ENCODE measurements around the gene CFD. TPM values are rescaled to one million over a fixed set of nuclear protein-coding genes. Genes with fewer than 3 reads are reported as not detected.
"Not testable (repeated sequence)": the region's sequence is repeated elsewhere in the genome, so short reads cannot be mapped to it uniquely, and the experiment has no call there.

The CFD gene
- total RNA-seq, 1 donor from 2014 or later: 21.5 TPM

DNA sequence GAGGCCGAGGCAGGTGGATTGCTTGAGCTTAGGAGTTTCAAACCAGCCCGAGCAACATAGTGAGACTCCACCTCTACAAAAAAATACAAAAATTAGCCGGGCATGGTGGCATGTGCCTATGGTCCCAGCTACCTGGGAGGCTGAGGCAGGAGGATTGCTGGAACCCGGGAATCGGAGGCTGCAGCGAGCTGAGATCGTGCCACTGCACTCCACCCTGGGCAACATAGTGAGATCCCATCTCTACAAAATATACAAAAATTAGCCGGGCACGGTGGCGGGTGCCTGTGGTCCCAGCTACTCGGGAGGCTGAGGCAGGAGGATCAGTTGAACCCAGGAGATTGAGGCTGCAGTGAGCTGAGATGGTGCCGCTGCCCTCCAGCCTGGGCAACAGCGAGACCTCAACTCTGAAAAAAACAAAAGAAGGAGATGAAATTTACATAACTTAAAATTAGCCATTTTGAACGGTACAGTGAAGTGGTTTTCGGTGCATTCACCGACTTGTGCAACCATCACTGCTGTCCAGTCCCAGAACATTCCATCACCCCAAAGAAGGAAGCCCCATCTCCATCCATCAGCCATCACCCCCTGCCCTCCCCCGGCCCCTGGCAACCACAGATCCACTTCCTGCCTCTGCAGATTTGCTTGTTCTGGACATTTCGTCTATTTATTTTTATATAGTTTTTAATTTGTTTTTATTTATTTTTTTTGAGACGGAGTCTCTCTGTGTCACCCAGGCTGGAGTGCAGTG, 33.4 kb upstream of the CFD start:
- no peak for ATAC-seq

DNA sequence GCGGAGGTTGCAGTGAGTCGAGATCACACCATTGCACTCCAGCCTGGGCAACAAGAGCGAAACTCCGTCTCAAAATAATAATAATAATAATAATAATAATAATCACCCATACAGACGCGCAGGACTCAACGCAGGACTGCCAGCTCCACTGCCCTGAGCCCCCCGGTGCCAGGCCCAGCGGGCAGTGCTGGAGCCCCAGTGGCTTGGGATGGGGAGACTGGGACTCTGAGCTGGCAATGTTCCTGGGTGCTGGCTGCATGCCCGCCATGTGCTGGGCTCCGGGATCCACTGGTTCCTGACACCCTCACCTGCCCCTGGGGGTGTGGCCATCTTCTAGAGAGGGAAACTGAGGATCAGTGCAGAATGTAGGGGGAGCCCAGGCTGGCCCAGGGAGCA, 32.2 kb upstream of the CFD start:
- peak; percentile 7 for ATAC-seq

- ATAC-seq: peak; percentile 75
Observed at GRCh38 chr19:827710-828321, 31.6 kb upstream of the CFD start, which contains the start of gene AZU1. Gene AZU1 (plus strand): TSS chr19:827837. CDS start chr19:827847, 10 bp downstream.

GRCh38 chr19:829129-829758, 30.2 kb upstream of the CFD start:
- ATAC-seq: no peak

- peak; percentile 13 for ATAC-seq
Observed at GRCh38 chr19:831407-832369, 27.8 kb upstream of the CFD start.

GRCh38 chr19:834216-834615, 25.2 kb upstream of the CFD start:
- no peak for ATAC-seq

GRCh38 chr19:835210-835810, 24.2 kb upstream of the CFD start:
- ATAC-seq: peak; percentile 65

DNA sequence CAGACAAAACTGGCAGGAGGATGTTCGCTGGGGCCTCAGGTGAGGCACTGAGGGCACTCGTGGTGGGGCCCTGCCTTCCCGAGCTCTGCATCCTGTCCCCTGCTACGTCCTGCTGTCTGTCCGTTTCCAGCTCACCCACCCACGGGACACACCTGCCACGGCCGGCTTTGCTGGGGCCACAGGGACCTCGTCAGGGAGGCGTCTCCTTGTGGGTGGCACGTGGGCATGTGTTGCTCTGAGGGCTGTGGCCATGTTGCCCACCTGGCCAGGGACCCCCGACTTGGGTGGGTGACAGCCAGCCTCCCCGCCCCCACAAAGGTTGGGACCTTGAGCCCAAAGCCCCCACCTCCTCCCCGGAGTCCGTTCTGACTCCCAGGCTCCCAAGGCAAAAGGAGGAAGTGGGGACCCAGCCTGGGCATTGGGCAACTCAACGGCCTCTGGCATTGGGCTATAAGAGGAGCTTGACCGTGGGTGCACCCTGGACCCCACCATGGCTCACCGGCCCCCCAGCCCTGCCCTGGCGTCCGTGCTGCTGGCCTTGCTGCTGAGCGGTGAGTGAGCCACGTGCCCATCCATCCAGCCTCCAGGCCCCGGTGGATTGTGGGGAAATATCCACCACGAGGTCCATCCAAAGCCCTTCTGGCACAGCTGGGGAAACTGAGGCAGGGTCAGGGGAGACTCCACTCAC, 18.8 kb upstream of the CFD start, which contains the start of gene PRTN3:
TSS of gene PRTN3 (plus strand) at position 481 of the 688 bp plus-strand sequence. CDS start at position 491, 10 bp downstream.
- peak; percentile 31 for ATAC-seq

GRCh38 chr19:842802-843179, 16.7 kb upstream of the CFD start:
- not testable (repeated sequence) for ATAC-seq

DNA sequence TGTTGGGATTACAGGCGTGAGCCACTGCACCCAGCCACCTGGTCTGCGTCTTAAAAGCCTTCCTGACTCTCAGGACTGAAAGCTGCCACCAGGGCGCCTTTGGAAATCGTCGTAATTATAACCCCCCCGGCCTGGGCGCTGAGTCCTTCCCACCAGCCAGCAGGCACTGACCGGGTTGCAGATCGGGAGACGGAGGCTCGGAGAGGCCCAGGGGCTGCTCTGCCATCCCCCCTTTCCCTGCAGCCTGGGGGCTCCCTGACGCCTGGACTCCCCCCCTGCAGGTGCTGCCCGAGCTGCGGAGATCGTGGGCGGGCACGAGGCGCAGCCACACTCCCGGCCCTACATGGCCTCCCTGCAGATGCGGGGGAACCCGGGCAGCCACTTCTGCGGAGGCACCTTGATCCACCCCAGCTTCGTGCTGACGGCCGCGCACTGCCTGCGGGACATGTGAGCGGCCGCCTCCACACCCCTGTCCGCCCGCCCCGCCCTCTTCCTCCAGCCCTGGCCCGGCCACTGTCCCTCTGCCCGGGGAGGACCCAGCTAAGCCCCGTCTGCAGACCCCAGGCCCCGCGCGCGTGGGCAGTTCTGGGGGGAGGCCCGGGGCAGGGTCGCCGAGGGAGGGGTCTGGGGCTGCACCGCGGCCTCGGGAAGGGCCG, 16.2 kb upstream of the CFD start:
- ATAC-seq: peak; percentile 21

GRCh38 chr19:843836-844545, 15.5 kb upstream of the CFD start:
- ATAC-seq: no peak

GRCh38 chr19:844546-844971, 14.9 kb upstream of the CFD start:
- ATAC-seq: no peak

- ATAC-seq: no peak
Observed at GRCh38 chr19:845707-846521, 13.6 kb upstream of the CFD start.

GRCh38 chr19:848386-848921, 11.0 kb upstream of the CFD start:
- no peak for ATAC-seq

DNA sequence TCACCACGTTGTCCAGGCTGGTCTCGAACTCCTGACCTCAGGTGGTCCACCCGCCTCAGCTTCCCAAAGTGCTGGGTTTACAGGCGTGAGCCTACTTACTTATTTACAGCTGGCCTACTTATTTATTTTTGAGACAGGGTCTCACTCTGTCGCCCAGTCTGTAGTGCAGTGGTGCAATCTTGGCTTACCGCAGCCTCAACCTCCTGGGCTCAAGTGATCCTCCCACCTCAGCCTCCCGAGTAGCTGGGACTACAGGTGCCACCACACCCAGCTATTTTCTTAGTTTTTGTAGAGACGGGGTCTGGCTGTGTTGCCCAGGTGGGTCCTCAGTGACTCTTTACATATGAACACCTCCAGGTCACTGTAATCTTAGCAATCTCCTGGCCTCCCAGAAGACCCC, 10.3 kb upstream of the CFD start:
- ATAC-seq: not testable (repeated sequence)

DNA sequence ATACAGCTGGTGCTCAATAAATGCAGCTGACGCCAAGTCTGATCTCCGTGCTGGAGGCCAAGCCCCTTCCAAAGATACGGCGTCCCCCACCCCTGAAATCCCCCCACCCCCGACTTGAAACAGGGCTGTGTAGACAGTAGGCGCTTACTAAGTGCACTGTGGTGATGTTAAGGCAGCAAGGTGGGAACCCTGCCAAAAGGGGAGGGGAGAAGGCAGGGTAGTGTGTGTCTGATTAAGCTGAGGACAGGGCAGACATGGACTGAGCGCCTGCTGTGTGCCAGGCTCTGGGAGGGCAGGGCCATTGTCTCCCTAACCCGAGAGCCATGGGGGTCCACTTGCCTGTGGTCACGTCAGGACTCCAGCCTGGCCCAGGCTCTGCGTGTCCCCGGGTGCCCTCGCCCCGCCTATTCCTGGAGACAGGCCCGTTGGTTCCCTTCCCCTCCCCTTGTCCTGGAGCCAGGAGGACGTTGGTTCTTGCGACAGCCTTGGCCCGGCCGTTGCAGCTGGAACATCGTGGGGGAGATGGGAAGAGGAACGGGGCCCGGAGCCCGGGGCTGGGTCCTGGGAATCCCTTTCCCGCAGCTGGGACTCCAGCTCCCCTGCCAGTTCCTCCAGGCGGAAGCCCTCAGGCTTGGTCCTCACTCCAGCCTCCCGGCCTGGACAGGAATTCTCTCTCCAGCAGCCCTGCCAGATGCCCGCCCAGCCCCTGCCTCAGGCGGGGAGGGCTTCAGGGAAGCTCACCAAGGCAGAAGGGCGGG, 9.1 kb upstream of the CFD start:
- ATAC-seq: peak; percentile 54

GRCh38 chr19:850979-851335, 8.5 kb upstream of the CFD start:
- ATAC-seq: no peak
